HG03469 (cell line): Measurements from ENCODE around the gene TMEM45A.

Experiments used
- ATAC-seq: cut with Tn5 transposase; IDR thresholded peaks from one replicate; pipeline ENCODE4 v1.9.1; 2021; ENCODE audit warnings: mild to moderate bottlenecking, moderate library complexity, moderate number of reproducible peaks; ENCODE audit not compliant: unreplicated experiment

TMEM45A gene

GRCh38 chr3:100609305-100609704 is 116.9 kb downstream of the TMEM45A start, which contains the start of gene ADGRG7:
ADGRG7 (plus strand) TSS chr3:100609601; CDS start chr3:100609857, 256 bp downstream.
- ATAC-seq = no peak

DNA sequence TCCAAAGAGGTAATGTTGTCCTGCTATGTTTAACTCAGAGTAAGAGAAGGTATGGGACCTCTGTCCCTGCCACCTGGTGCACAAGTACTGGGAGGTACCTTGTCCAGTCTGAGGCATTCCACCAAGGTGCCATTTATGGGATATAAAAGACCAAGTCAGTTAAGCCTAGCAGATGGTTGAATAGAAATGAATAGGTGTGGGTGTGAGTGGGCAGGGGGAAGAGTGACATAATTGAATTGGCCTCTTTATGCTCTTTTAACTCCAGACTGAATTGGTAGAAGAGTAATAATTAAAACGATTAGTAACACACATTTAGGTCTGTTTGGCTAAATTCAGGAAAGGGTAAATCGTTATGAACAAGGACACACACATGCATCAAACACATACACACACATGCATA is 117.5 kb downstream of the TMEM45A start:
- no peak for ATAC-seq

DNA sequence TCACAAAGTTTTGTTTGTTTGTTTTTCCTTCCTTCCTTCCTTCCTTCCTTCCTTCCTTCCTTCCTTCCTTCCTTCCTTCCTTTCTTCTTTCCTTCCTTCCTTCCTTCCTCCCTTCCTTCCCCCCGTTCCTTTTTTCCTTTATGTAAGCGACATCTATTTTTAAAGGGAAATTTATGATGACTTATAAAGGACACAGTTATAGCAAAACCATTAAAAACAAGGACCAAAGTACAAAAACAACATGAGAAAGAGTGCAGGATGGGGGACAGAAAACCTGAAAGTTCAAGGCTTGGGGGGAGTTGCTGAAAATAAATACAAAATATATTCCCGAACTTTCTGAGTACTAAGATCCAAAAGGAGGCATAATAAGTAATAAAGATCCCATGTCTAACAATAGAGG is 118.8 kb downstream of the TMEM45A start:
- ATAC-seq = no peak

DNA sequence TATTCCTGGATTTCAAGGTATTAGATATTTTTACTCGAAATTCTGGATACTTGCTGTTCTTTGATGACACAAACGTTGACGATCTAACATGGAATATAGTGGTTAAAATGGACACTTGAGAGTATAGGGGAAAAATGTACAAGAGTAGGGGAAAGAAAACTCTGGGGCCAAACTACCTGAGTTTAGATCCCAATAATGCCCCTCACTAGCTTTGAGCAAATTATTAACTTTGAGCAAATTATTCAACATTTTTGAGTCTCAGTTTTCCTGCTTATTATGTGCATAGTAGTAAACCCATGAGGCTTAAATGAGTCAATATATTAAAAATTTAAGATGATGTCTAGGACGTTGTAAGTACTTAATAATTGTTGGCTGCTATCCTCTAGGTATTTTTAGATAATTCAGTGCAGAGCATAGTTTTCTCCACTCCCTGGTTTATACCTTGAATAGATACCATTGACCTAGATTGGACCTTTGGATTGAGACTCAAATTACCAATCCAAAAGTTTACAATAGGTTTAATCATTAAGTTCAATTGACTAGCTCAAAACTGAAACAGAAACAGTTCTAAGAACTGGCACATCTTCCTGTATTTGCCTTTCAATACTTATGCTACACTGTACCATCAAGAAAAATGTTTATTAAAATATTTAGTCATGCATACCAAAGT is 121.4 kb downstream of the TMEM45A start:
- no peak for ATAC-seq

GRCh38 chr3:100614941-100615340 is 122.5 kb downstream of the TMEM45A start:
- no peak for ATAC-seq

DNA sequence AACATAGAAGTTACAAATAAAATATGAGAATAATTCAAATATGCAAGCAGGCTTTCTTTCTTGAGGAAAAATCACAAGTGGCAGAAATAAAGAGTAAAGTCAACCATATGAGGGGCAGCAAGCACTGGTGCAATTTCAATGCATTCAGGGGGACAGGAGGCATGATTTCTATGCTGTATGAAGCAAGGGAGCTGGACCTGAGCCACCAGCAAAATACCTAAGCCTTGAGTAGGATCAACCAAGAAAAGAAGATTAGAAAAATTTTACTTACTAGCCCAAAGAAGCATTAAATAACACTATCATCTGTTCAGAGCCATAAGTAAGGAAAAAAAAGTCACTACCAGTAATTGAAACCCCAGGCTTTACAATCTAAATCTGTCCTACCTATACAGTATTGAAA is 123.3 kb downstream of the TMEM45A start:
- ATAC-seq = no peak

- no peak for ATAC-seq
Measured at GRCh38 chr3:100621251-100621650, 128.8 kb downstream of the TMEM45A start.
